ENCODE measurements around the gene TRIM71.

Gene TRIM71

GRCh38 chr3:32842987-32843386 lies 25.2 kb downstream of the TRIM71 start:
- no peaks in the 10 kb centered on the region for H3K4me1 ChIP-seq (ENCODE audit: control insufficient read depth, insufficient read depth, low read length)
- POLR2A ChIA-PET, result no interaction called here
- H3K4me3 ChIP-seq (ENCODE audit: low read depth, low read length), result no peak overlapping the region
- H3K36me3 ChIP-seq (ENCODE audit: control insufficient read depth in 2 of 2, insufficient read depth in 1 of 2, low read length in 2 of 2), result no peaks in the 10 kb centered on the region
- CTCF ChIA-PET, result interaction anchor here (0.6 kb wide), 1 partner anchor 63 kb away, joined by 4 read pairs; no protein-coding TSS in a partner anchor
- TF ChIP-seq ZNF664 (tag by site-specific recombination; IDR thresholded peaks at IDR 0.05) (no peak), CTCF (tag by site-specific recombination; IDR thresholded peaks at IDR 0.05) (no peak), ZNF341 (tag by site-specific recombination; IDR thresholded peaks at IDR 0.05; ENCODE audit: low read depth) (no peak), ZNF274 (IDR thresholded peaks at IDR 0.05; ENCODE audit: low read length) (no peak), ZNF274 (tag by site-specific recombination; IDR thresholded peaks at IDR 0.05; ENCODE audit: borderline replicate concordance) (no peak), ZBTB48 (tag by site-specific recombination; IDR thresholded peaks at IDR 0.05) (no peak), FEZF1 (tag by site-specific recombination; IDR thresholded peaks at IDR 0.05) (no peak), ZNF704 (tag by site-specific recombination; IDR thresholded peaks at IDR 0.05) (no peak), ZNF248 (tag by site-specific recombination; IDR thresholded peaks at IDR 0.05) (no peak), ZNF600 (tag by site-specific recombination; IDR thresholded peaks at IDR 0.05) (no peak), ZNF596 (tag by site-specific recombination; IDR thresholded peaks at IDR 0.05) (no peak)
- TF ChIP-seq, protein P1, sequence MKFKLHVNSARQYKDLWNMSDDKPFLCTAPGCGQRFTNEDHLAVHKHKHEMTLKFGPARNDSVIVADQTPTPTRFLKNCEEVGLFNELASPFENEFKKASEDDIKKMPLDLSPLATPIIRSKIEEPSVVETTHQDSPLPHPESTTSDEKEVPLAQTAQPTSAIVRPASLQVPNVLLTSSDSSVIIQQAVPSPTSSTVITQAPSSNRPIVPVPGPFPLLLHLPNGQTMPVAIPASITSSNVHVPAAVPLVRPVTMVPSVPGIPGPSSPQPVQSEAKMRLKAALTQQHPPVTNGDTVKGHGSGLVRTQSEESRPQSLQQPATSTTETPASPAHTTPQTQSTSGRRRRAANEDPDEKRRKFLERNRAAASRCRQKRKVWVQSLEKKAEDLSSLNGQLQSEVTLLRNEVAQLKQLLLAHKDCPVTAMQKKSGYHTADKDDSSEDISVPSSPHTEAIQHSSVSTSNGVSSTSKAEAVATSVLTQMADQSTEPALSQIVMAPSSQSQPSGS (tag by site-specific recombination; IDR thresholded peaks at IDR 0.05; ENCODE audit: low read depth), result no peak
- no peak overlapping the region for H3K27ac ChIP-seq (ENCODE audit: extremely low read depth, low read depth, low read length)
- H3K9me3 ChIP-seq (ENCODE audit: control insufficient read depth, insufficient read depth, low read depth, low read length), result no peaks in the 10 kb centered on the region

DNA sequence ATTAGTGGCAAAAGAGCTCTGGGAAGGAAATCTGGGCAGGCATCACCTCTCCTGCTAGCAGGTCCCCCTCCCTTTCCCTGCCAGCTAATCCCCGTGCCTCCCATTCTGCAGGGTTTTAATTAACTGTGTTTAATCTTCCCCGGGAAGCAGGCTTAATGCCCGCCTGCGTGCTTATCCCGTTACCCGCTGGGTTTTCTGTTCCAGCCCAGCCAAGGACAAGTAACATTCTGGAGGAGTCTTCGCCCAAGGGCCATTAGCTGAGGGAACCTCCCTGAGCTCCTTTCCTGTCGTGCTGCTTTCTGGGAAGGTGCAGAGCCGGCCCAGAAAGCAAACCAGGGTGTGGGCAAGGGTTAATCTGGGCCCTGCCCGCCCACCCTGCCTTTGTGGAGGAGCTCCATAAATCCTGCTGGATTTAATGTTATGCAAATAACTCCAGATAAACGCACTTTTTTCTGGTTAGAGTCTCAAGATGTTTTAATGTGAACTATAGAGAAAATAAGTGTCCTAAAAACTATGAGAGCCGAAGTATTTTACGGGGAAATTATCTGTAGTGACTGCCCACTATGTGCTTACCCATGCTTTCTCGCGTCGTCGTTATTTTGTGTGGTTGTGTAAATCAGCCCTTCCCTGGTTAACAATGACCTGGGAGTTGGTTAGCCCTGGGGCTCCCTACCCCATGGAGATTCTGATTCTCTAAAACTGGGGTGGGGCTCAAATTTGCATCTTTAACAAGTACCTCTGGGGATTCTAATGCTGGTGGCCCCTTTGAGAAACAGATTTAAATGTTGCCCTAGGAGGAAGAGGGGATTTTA lies 25.9 kb downstream of the TRIM71 start:
- ChIA-PET CTCF (no interaction called here), POLR2A (no interaction called here)
- H3K4me3 ChIP-seq (ENCODE audit: low read depth, low read length), result no peak overlapping the region
- H3K36me3 ChIP-seq (ENCODE audit: control insufficient read depth in 2 of 2, insufficient read depth in 1 of 2, low read length in 2 of 2), result no peaks in the 10 kb centered on the region
- no peak overlapping the region for H3K27ac ChIP-seq (ENCODE audit: extremely low read depth, low read depth, low read length)
- H3K9me3 ChIP-seq (ENCODE audit: control insufficient read depth, insufficient read depth, low read depth, low read length), result no peaks in the 10 kb centered on the region
- H3K4me1 ChIP-seq (ENCODE audit: control insufficient read depth, insufficient read depth, low read length), result no peaks in the 10 kb centered on the region
- peak; percentile 89 for TF ChIP-seq ZIC2 (tag by site-specific recombination; IDR thresholded peaks at IDR 0.05)
- TF ChIP-seq ZBTB8A (tag by site-specific recombination; IDR thresholded peaks at IDR 0.05), result peak; percentile 32; the same call in 1 of the 2 replicates
- TF ChIP-seq ZNF394 (tag by site-specific recombination; IDR thresholded peaks at IDR 0.05; ENCODE audit: borderline replicate concordance), result peak; percentile 33; the same call in 1 of the 2 replicates
- no peak for TF ChIP-seq ZNF391 (tag by site-specific recombination; IDR thresholded peaks at IDR 0.05; ENCODE audit: borderline replicate concordance, low read depth)
- peak; percentile 39; the same call in 1 of the 2 replicates for TF ChIP-seq IKZF3 (tag by site-specific recombination; IDR thresholded peaks at IDR 0.05)
- TF ChIP-seq WT1 (tag by site-specific recombination; IDR thresholded peaks at IDR 0.05), result peak; percentile 91
- TF ChIP-seq, protein P2, sequence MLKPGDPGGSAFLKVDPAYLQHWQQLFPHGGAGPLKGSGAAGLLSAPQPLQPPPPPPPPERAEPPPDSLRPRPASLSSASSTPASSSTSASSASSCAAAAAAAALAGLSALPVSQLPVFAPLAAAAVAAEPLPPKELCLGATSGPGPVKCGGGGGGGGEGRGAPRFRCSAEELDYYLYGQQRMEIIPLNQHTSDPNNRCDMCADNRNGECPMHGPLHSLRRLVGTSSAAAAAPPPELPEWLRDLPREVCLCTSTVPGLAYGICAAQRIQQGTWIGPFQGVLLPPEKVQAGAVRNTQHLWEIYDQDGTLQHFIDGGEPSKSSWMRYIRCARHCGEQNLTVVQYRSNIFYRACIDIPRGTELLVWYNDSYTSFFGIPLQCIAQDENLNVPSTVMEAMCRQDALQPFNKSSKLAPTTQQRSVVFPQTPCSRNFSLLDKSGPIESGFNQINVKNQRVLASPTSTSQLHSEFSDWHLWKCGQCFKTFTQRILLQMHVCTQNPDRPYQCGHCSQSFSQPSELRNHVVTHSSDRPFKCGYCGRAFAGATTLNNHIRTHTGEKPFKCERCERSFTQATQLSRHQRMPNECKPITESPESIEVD (tag by site-specific recombination; IDR thresholded peaks at IDR 0.05), result peak; percentile 41
- TF ChIP-seq GLIS1 (tag by site-specific recombination; IDR thresholded peaks at IDR 0.05), result peak; percentile 8; the same call in 1 of the 2 replicates
- TF ChIP-seq EGR2 (tag by site-specific recombination; IDR thresholded peaks at IDR 0.05; ENCODE audit: low read depth), result peak; percentile 12; the same call in 1 of the 2 replicates
- peak; percentile 49; the same call in 1 of the 2 replicates for TF ChIP-seq ZNF664 (tag by site-specific recombination; IDR thresholded peaks at IDR 0.05)
- TF ChIP-seq KLF16 (tag by site-specific recombination; IDR thresholded peaks at IDR 0.05), result no peak
- peak; percentile 82 for TF ChIP-seq SP7 (tag by site-specific recombination; IDR thresholded peaks at IDR 0.05)
- TF ChIP-seq ZFHX2 (tag by site-specific recombination; conservative IDR thresholded peaks at IDR 0.05), result peak; percentile 21
- peak; percentile 63 for TF ChIP-seq KLF1 (tag by site-specific recombination; IDR thresholded peaks at IDR 0.05)
- peak; percentile 43; the same call in 1 of the 2 replicates for TF ChIP-seq ZSCAN30 (tag by site-specific recombination; IDR thresholded peaks at IDR 0.05)
- TF ChIP-seq, protein P3, sequence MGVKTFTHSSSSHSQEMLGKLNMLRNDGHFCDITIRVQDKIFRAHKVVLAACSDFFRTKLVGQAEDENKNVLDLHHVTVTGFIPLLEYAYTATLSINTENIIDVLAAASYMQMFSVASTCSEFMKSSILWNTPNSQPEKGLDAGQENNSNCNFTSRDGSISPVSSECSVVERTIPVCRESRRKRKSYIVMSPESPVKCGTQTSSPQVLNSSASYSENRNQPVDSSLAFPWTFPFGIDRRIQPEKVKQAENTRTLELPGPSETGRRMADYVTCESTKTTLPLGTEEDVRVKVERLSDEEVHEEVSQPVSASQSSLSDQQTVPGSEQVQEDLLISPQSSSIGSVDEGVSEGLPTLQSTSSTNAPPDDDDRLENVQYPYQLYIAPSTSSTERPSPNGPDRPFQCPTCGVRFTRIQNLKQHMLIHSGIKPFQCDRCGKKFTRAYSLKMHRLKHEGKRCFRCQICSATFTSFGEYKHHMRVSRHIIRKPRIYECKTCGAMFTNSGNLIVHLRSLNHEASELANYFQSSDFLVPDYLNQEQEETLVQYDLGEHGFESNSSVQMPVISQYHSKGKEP (tag by site-specific recombination; IDR thresholded peaks at IDR 0.05), result peak; percentile 40; the same call in 1 of the 2 replicates
- TF ChIP-seq ZBTB20 (tag by site-specific recombination; IDR thresholded peaks at IDR 0.05), result peak; percentile 17; the same call in 1 of the 2 replicates
